22Rv1 (cell line): Measurements from ENCODE around the gene C10orf105.

Source experiments
- H3K27ac ChIP-seq: fragments of 450-650 bp; 2 replicates; pipeline ENCODE4 v1.5.1; 2017
- CTCF ChIP-seq: fragments of 450-650 bp; IDR thresholded peaks from 2 replicates; pipeline ENCODE4 v1.5.1; 2017; ENCODE audit warnings: mild to moderate bottlenecking
- ZFX ChIP-seq: fragments of 450-650 bp; IDR thresholded peaks from 2 replicates; pipeline ENCODE4 v1.6.1; 2017; ENCODE audit warnings: antibody characterized with exemption, borderline replicate concordance

C10orf105 gene

DNA sequence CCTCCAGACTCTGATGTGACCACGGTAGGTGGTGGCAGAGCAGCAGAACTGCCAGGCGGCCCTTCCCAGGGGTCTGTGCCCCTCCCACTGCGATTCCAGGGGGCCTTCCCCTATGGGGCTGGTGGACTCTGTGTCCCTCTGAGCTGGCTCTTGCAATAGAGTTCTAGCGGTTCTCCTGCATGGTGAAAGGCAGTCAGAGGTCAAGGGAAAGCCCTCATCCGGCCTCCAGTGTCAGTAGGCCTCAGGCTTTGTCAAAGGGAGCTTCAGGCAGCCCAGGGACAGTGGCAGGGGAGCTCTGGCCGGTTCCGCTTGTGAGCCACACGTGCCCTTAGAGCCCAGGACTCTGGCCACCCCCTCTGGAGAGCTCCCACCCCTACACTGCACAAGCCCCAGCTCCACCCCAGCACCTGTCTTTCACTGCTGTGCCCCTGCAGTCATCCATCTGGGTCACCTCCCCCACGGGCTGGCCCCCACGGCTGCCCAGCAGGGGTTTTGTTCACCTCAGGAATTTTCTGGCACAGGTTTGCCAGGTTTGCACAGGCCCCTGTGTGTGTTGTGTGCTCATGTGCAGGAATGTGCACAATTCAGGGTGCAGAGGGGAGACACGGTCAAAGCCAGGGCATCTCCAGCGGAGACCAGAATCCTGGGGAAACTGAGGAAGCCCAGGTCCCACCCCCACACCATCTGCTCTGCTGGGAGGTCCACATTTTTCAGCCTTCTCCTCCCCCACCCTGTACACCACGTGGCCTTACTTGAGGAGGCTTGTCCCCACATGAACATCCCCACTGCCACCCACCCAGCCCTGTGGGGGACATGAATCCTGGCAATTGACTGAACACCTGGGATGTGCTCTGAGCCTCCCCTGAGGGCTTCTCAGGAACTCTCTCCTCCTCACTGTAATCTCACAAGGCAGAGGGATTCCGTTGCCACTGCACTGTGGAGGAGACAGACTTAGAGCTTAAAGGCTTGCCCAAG, 23.8 kb downstream of the C10orf105 start:
- no peak for TF ChIP-seq ZFX
- TF ChIP-seq CTCF = no peak
- H3K27ac ChIP-seq = no peak overlapping the region

DNA sequence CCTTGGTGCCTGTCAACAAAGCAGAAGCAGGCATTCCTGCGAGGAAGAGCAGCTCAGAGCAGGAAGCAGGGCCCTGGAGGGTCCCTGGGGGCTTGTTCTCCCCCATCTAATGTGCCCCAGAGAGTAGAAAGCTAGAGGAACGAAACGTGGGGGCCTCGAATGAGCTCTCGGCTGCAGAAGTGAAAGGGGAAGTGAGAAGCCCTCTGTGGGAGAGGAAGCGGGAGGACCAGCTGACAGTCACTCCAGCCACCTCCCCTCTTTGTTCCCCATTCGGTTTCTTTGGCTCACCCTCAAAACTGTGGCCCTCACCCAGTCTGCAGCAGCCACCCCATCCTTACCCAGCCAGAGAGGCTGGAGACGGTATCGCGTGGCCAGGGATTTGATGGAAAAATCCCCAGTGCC, 25.0 kb downstream of the C10orf105 start:
- TF ChIP-seq ZFX (no peak), CTCF (no peak)
- no peak overlapping the region for H3K27ac ChIP-seq

DNA sequence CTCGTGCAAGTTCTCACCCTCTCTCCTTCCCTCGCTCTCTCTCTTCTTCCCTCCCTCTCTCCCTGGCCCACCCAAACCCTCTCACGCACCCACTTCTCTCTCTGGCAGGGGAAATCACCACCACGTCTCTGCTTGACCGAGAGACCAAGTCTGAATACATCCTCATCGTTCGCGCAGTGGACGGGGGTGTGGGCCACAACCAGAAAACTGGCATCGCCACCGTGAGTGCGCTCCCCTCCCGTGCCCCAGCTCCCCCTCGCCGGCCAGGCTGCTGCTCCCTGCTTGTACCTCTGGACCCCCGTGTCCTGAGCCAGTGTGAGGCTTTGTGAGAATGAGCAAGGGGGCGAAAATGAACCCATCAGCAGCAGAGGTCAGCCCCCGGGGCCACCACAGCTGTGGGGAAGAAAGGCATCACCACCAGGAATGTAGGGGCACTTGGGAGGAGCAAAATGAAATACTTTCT, 25.5 kb downstream of the C10orf105 start:
- no peak overlapping the region for H3K27ac ChIP-seq
- TF ChIP-seq ZFX (no peak), CTCF (no peak)

DNA sequence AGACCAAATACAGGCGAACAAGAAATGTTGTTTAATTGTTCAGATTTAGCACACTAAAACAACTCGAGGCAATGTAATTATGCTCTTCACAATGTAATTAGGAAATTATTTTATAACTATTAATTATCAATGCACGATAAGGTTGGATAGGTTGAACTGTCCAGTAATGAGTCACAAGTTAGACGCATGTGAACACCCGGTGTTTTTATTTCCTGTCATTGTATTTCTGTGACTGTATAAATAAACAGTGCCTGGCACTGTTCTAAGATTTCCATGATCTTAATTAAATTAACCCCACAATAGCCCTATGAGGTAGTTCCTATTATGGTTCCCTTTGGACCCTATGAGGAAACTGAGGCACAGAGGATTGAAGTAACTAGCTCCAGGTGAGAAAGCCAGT, 26.2 kb downstream of the C10orf105 start:
- TF ChIP-seq ZFX (no peak), CTCF (no peak)
- no peak overlapping the region for H3K27ac ChIP-seq

DNA sequence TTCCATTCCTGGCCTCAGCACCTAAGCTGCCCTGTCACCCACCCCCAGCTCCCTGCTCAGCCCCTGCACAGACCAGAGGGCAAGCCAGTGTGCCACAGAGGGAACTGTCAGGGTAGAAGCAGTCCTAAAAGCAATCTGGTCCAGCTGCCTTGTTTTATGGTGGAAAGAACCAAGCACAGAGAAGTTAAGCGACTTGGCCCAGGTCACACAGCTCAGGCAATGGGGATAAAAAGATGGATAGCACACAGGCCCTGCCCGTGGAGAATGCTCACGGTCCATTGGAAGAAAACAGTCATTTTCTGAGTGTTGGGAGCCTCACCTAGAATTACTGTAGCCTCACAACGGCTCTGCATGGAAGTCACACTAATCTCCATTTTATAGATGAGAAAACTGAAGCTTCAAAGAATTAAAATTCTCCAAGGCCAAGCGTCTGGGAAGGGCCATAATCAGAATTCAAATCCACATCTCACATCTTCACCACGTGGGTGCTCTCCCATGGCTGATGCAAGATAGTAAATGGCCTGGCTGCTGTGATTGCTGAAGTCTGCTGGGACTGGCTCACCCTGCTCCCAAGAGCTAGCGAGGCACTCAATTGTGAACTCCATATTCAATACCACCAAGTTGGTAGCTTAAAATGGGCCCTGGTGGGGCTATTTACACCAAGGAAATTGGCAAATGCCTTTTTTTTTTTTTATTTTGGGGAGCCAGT, 26.8 kb downstream of the C10orf105 start:
- no peak overlapping the region for H3K27ac ChIP-seq

DNA sequence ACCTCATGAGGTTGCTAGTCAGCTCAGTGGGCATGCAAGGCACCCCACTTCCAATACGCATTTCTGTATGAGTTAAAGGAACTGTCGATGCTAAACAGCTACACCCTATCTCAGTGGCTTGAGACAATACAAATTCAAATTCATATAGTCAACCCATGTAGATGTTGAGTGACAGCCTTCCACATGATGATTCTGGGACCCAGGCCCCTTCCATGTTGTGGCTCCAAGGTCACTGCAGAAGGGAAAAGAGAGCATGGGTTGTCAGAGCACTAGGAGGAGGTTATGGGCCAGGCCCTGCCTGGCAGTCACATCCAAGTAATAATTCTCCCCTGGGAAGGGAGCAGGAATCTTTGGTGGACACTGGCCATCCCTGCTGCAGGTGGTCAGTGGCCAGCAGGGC, 28.2 kb downstream of the C10orf105 start:
- TF ChIP-seq ZFX (no peak), CTCF (no peak)

More for the DNA sequence above, 26.8 kb downstream of the C10orf105 start:
- TF ChIP-seq CTCF (no peak), ZFX (no peak)

GRCh38 chr10:71690094-71690720, 29.4 kb downstream of the C10orf105 start:
- H3K27ac ChIP-seq = no peak overlapping the region
- TF ChIP-seq CTCF (no peak), ZFX (no peak)

More for the DNA sequence above, 28.2 kb downstream of the C10orf105 start:
- no peak overlapping the region for H3K27ac ChIP-seq
